ENCODE results near the gene SPOCK1. TPM values are rescaled to one million over a fixed set of nuclear protein-coding genes. Genes with fewer than 3 reads are reported as not detected.
"Not testable (repeated sequence)": the region's sequence is repeated elsewhere in the genome, so short reads cannot be mapped to it uniquely, and the experiment has no call there.

Gene SPOCK1
- total RNA-seq, 1 donor from 2014 or later: 6.8 TPM

DNA sequence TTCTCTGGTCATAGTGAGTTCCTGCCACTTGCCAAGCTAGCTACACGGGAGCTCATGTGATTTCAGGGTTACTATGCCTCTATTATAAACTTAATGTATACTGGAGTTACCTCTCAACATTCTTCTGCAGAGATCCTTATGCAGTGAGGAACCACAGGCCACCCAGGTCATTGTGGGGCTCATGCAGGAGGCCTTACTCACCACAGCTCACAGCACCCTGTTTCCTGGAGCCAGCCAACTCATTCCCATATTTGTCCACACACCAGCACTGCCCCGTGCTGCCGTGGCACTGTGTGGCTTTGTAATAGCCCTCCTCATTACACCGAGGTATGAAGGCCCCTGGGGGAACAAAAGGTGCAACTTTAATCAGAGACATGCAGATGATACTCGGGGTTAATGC, 520.0 kb downstream of the SPOCK1 start:
- FAIRE-seq: peak; percentile 40
- Histone ChIP-seq H3K27me3 (ENCODE audit: control insufficient read depth, insufficient read depth, low read length) (no peaks in the 10 kb centered on the region), H3K4me3 (ENCODE audit: low read depth, low read length) (no peak overlapping the region), H3K36me3 (ENCODE audit: control insufficient read depth, insufficient read depth, low read length) (no peaks in the 10 kb centered on the region)
- TF ChIP-seq, protein P1, sequence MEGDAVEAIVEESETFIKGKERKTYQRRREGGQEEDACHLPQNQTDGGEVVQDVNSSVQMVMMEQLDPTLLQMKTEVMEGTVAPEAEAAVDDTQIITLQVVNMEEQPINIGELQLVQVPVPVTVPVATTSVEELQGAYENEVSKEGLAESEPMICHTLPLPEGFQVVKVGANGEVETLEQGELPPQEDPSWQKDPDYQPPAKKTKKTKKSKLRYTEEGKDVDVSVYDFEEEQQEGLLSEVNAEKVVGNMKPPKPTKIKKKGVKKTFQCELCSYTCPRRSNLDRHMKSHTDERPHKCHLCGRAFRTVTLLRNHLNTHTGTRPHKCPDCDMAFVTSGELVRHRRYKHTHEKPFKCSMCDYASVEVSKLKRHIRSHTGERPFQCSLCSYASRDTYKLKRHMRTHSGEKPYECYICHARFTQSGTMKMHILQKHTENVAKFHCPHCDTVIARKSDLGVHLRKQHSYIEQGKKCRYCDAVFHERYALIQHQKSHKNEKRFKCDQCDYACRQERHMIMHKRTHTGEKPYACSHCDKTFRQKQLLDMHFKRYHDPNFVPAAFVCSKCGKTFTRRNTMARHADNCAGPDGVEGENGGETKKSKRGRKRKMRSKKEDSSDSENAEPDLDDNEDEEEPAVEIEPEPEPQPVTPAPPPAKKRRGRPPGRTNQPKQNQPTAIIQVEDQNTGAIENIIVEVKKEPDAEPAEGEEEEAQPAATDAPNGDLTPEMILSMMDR (IDR thresholded peaks at IDR 0.05; ENCODE audit: insufficient read depth, low read length, severe bottlenecking): no peak
- peak; percentile 6 for DNase-seq (ENCODE audit: low read depth)

DNA sequence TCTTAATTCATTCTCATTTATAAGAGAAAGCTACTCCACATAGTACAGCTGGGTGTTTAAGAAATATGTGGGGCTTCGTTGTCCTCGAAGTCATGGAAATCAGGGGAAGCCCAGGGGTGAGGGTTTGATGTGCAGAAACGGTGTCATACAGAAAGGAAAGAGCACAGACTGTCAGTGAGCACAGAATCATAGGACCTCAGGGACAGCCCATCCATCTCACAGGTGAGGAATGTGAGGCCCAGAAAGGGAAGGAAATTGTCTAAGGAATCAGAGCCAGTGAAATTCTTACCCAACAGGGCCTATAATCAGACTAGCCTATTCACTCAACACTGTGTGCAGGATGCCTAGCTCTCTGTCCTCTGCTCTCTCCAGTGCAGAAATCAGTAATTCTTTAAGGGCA, 535.6 kb downstream of the SPOCK1 start:
- Histone ChIP-seq H3K36me3 (ENCODE audit: control insufficient read depth, insufficient read depth, low read length) (no peaks in the 10 kb centered on the region), H3K27me3 (ENCODE audit: control insufficient read depth, insufficient read depth, low read length) (no peaks in the 10 kb centered on the region), H3K4me3 (ENCODE audit: low read depth, low read length) (no peak overlapping the region)
- DNase-seq (ENCODE audit: low read depth) (peak; percentile 48), FAIRE-seq (no peak)
- TF ChIP-seq, protein P1 (IDR thresholded peaks at IDR 0.05; ENCODE audit: insufficient read depth, low read length, severe bottlenecking): no peak

DNA sequence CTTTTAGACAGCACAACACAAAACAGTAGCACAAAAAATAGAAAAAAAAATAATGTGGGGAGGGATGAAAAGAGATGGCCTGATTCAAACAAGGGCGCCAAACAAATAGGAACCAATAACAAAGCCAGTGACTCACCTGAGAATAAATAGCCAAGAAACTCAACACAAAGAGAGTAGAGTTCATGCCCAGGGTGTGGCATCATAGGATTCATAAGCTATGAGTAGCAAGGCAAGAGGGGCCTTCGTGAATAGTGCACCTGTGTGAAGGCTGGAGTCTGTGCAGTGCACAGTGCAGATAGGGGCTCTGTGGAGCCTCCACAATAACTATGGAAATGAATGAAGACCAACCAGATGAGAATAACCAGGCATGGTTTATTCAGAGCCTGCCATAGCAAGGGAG, 541.7 kb downstream of the SPOCK1 start:
- Histone ChIP-seq H3K4me3 (ENCODE audit: low read depth, low read length) (no peak overlapping the region), H3K27me3 (ENCODE audit: control insufficient read depth, insufficient read depth, low read length) (peaks cover 2% of the 10 kb centered on the region), H3K36me3 (ENCODE audit: control insufficient read depth, insufficient read depth, low read length) (no peaks in the 10 kb centered on the region)
- TF ChIP-seq, protein P1 (IDR thresholded peaks at IDR 0.05; ENCODE audit: insufficient read depth, low read length, severe bottlenecking): no peak
- DNase-seq (ENCODE audit: low read depth) (peak; percentile 83), FAIRE-seq (no peak)

DNA sequence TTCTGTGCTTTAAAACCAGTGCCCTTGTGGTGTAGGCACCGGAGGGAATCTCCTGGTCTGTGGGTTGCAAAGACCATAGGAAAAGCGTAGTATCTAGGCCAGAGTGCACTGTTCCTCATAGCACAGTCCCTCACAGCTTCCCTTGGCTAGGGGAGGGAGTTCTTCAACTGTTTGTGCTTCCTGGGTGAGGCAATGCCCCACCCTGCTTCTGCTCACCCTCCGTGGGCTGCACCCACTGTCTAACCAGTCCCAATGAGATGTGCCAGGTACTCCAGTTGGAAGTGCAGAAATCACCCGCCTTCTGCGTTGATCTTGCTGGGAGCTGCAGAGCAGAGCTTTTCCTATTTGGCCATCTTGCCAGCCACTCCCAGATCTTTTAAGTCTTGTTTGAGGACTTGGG, 545.0 kb downstream of the SPOCK1 start:
- H3K27me3 ChIP-seq (ENCODE audit: control insufficient read depth, insufficient read depth, low read length); FAIRE-seq; DNase-seq (ENCODE audit: low read depth); H3K36me3 ChIP-seq (ENCODE audit: control insufficient read depth, insufficient read depth, low read length); H3K4me3 ChIP-seq (ENCODE audit: low read depth, low read length): not testable (repeated sequence)

DNA sequence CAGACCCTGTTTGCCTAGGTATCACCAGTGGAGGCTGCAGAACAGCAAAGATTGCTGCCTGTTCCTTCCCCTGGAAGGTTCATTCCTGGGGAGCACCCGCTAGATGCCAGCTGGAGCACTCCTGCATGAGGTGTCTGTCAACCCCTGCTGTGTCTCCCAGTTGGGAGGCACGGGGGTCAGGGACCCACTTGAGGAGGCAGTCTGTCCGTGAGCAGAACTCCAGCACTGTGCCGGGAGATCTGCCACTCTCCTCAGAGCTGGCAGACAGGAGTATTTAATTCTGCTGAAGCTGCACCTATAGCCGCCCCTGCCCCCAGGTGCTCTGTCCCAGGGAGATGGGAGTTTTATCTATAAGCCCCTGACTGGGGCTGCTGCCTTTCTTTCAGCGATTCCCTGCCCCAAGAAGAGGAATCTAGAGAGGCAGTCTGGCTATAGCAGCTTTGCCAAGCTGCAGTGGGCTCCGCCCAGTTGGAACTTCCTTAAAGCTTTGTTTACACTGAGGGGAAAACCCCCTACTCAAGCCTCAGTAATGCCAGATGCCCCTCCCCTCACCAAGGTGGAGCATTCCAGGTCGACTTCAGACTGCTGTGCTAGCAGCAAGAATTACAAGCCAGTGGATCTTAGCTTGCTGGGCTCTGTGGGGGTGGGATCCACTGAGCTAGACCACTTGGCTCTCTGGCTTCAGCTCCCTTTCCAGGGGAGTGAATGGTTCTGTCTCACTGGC, 545.6 kb downstream of the SPOCK1 start:
- FAIRE-seq; H3K27me3 ChIP-seq (ENCODE audit: control insufficient read depth, insufficient read depth, low read length); H3K4me3 ChIP-seq (ENCODE audit: low read depth, low read length); H3K36me3 ChIP-seq (ENCODE audit: control insufficient read depth, insufficient read depth, low read length): not testable (repeated sequence)
- DNase-seq (ENCODE audit: low read depth): peak; percentile 20

DNA sequence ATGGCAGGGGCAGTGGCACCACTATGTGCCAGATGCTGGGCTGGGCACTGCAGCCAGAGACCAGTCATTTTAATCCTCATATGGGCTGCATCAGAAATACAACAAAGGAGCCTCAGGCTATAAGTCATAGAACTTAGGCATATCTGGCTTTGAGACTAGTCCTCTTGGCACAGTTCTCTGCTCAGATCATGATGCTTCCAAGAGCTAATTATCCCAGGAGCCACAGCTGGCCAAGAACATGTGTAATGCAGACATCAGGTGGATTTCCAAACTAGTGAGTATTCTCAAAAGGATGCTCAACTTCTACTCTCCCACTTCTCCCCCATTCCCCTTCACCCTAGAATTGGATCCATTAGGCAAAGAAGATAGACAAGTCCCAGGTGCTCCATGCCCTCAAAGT, 571.6 kb downstream of the SPOCK1 start:
- no peak overlapping the region for H3K4me3 ChIP-seq (ENCODE audit: low read depth, low read length)
- FAIRE-seq: no peak

More for the DNA sequence above, 571.6 kb downstream of the SPOCK1 start:
- no peak for DNase-seq (ENCODE audit: low read depth)
- Histone ChIP-seq H3K36me3 (ENCODE audit: control insufficient read depth, insufficient read depth, low read length) (no peaks in the 10 kb centered on the region), H3K27me3 (ENCODE audit: control insufficient read depth, insufficient read depth, low read length) (peaks cover 1% of the 10 kb centered on the region)
- TF ChIP-seq, protein P1 (IDR thresholded peaks at IDR 0.05; ENCODE audit: insufficient read depth, low read length, severe bottlenecking): no peak

All from bronchial epithelial cell (primary cell).